GM21367 (cell line): ENCODE data around the gene ZNF816.
"Not testable (repeated sequence)": the region's sequence is repeated elsewhere in the genome, so short reads cannot be mapped to it uniquely, and the experiment has no call there.

Source experiments
- ATAC-seq: cut with Tn5 transposase; IDR thresholded peaks from one replicate; pipeline ENCODE4 v1.9.1; 2021; ENCODE audit not compliant: unreplicated experiment

Gene ZNF816

GRCh38 chr19:52961981-52962380 is 700 bp downstream of the ZNF816 start:
- peak; percentile 13 for ATAC-seq

GRCh38 chr19:52959613-52960295 is 2.9 kb downstream of the ZNF816 start:
- no peak for ATAC-seq

GRCh38 chr19:52957591-52957990 is 5.1 kb downstream of the ZNF816 start:
- ATAC-seq, result no peak

- no peak for ATAC-seq
Observed at GRCh38 chr19:52956917-52957316, 5.8 kb downstream of the ZNF816 start.

- ATAC-seq, result no peak
Observed at GRCh38 chr19:52949422-52949821, 13.3 kb downstream of the ZNF816 start.

GRCh38 chr19:52948025-52948770 is 14.5 kb downstream of the ZNF816 start:
- ATAC-seq, result no peak

GRCh38 chr19:52946322-52947310 is 16.1 kb downstream of the ZNF816 start:
- ATAC-seq, result no peak

GRCh38 chr19:52945652-52946321 is 16.9 kb downstream of the ZNF816 start:
- no peak for ATAC-seq

- ATAC-seq, result not testable (repeated sequence)
Observed at GRCh38 chr19:52944703-52945493, 17.8 kb downstream of the ZNF816 start.

GRCh38 chr19:52943884-52944643 is 18.6 kb downstream of the ZNF816 start:
- ATAC-seq, result no peak

GRCh38 chr19:52943134-52943883 is 19.4 kb downstream of the ZNF816 start:
- ATAC-seq, result no peak

- peak; percentile 95 for ATAC-seq
Observed at GRCh38 chr19:52942386-52943133, 20.1 kb downstream of the ZNF816 start.

GRCh38 chr19:52941941-52942385 is 20.7 kb downstream of the ZNF816 start:
- no peak for ATAC-seq

- not testable (repeated sequence) for ATAC-seq
Observed at GRCh38 chr19:52941523-52941922, 21.2 kb downstream of the ZNF816 start.

- not testable (repeated sequence) for ATAC-seq
Observed at GRCh38 chr19:52940905-52941304, 21.8 kb downstream of the ZNF816 start.

- no peak for ATAC-seq
Observed at GRCh38 chr19:52938761-52939160, 23.9 kb downstream of the ZNF816 start.

- ATAC-seq, result no peak
Observed at GRCh38 chr19:52936954-52937325, 25.7 kb downstream of the ZNF816 start.
